Fibroblast of pulmonary artery (primary cell): ENCODE data around the gene TLR4.
A peak's percentile ranks its signal among the peaks of the same experiment; 100 is the strongest.

Experiments
- DNase-seq: peaks from one replicate; pipeline ENCODE4 v3.0.0-alpha.2; 2010; ENCODE audit warnings: low read depth
- H3K4me3 ChIP-seq: replicated peaks from 2 replicates; pipeline ENCODE4 v1.5.1; 2011; ENCODE audit warnings: low read depth, mild to moderate bottlenecking, control low read depth, low read length, moderate library complexity
- CTCF ChIP-seq: IDR thresholded peaks from 2 replicates; pipeline ENCODE4 v1.5.1; 2011; ENCODE audit warnings: mild to moderate bottlenecking, control low read depth, low read length, inconsistent platforms; ENCODE audit errors: missing control alignments

Gene TLR4

GRCh38 chr9:117709936-117710335 is 5.7 kb downstream of the TLR4 start:
- H3K4me3 ChIP-seq = no peak overlapping the region
- no peak for TF ChIP-seq CTCF
- DNase-seq = no peak

- H3K4me3 ChIP-seq = no peak overlapping the region
- DNase-seq = no peak
- TF ChIP-seq CTCF = no peak
These were observed 10.1 kb downstream of the TLR4 start for GRCh38 chr9:117714282-117714681.

- no peak overlapping the region for H3K4me3 ChIP-seq
- no peak for TF ChIP-seq CTCF
These were observed 11.3 kb downstream of the TLR4 start for GRCh38 chr9:117715411-117715989.

GRCh38 chr9:117718085-117718484 is 13.9 kb downstream of the TLR4 start:
- DNase-seq = peak; percentile 51
- H3K4me3 ChIP-seq = no peak overlapping the region
- TF ChIP-seq CTCF = no peak

More at GRCh38 chr9:117715411-117715989, 11.3 kb downstream of the TLR4 start:
- peak; percentile 69 for DNase-seq

- no peak for DNase-seq
- no peak for TF ChIP-seq CTCF
- no peak overlapping the region for H3K4me3 ChIP-seq
These were observed 14.5 kb downstream of the TLR4 start for GRCh38 chr9:117718701-117719100.

- DNase-seq = no peak
- TF ChIP-seq CTCF = no peak
- H3K4me3 ChIP-seq = no peak overlapping the region
These were observed 15.1 kb downstream of the TLR4 start for GRCh38 chr9:117719161-117719920.

GRCh38 chr9:117720066-117720465 is 15.9 kb downstream of the TLR4 start:
- no peak for DNase-seq
- TF ChIP-seq CTCF = no peak
- no peak overlapping the region for H3K4me3 ChIP-seq
